ENCODE data around the gene MEIOSIN. TPM values are rescaled to one million over a fixed set of nuclear protein-coding genes. Genes with fewer than 3 reads are reported as not detected.

Gene MEIOSIN
- total and polyA plus RNA-seq, 2 of the 4 experiments (the other 2 are of a cell fraction): not detected

GRCh38 chr19:45767410-45767880 is 34.2 kb downstream of the MEIOSIN start:
- ChIA-PET CTCF (interaction anchor here (0.6 to 1.2 kb wide), 3 partner anchors 32 to 222 kb away, joined by 3 to 6 read pairs (median 4); no protein-coding TSS in a partner anchor), POLR2A (ENCODE audit: unreplicated experiment) (interaction anchor here (0.5 to 0.6 kb wide), 3 partner anchors 15 to 37 kb away, joined by 4 to 10 read pairs (median 5); partner anchors contain the start of gene FBXO46)
- Histone ChIP-seq H2AFZ (replicated peaks; ENCODE audit: low read length, poor library complexity) (peak overlapping the region; percentile 88), H3K79me1 (ENCODE audit: low read depth in 1 of 2, low read length in 2 of 2) (peaks cover 0 to 20% of the 10 kb centered on the region in 2 experiments; a peak in 1 of 4 replicates), H3K4me2 (ENCODE audit: low read depth, low read length) (peak overlapping the region; percentile 86), H3K4me1 (ENCODE audit: control insufficient read depth, insufficient read depth, low read length) (peaks cover 22% of the 10 kb centered on the region), H2BK20ac (ENCODE audit: low read depth, low read length) (no peak overlapping the region), H2AK9ac (replicated peaks; ENCODE audit: low read depth, low read length, poor library complexity) (peak overlapping the region; percentile 98), H3K9me3 (ENCODE audit: control insufficient read depth, insufficient read depth, low read length) (no peaks in the 10 kb centered on the region), H4K20me1 (ENCODE audit: insufficient read depth, low read length) (peaks cover 12% of the 10 kb centered on the region), H4K5ac (ENCODE audit: low read depth, low read length) (peak overlapping the region; percentile 46; the same call in 1 of the 2 replicates), H3K9me1 (ENCODE audit: insufficient read depth, low read length) (no peaks in the 10 kb centered on the region; the same call in 1 of the 2 replicates), H2BK15ac (ENCODE audit: low read depth, low read length) (no peak overlapping the region), H3K18ac (ENCODE audit: low read depth, low read length) (peak overlapping the region; percentile 62; the same call in 1 of the 2 replicates), H4K8ac (ENCODE audit: low read depth in 2 of 2, low read length in 2 of 2) (peak overlapping the region; percentile 15 to 86; a peak in 2 of 4 replicates), H2BK120ac (ENCODE audit: low read depth, low read length) (peak overlapping the region; percentile 63; the same call in 1 of the 2 replicates), H2BK5ac (ENCODE audit: low read depth, low read length, poor library complexity, severe bottlenecking) (peak overlapping the region; percentile 97), H2AK5ac (ENCODE audit: low read depth, low read length) (peak overlapping the region; percentile 81), H3K9ac (ENCODE audit: low read depth, low read length) (peak overlapping the region; percentile 89), H3K4ac (ENCODE audit: low read depth, low read length) (peak overlapping the region; percentile 85), H3K36me3 (ENCODE audit: control insufficient read depth, insufficient read depth, low read length) (peaks cover 5% of the 10 kb centered on the region; the same call in 1 of the 2 replicates), H3K27me3 (ENCODE audit: control insufficient read depth, insufficient read depth, low read length) (no peaks in the 10 kb centered on the region), H4K91ac (ENCODE audit: insufficient read depth, low read depth, low read length) (peak overlapping the region; percentile 86), H3K14ac (replicated peaks; ENCODE audit: low read depth, low read length) (peak overlapping the region; percentile 88; the same call in 1 of the 2 replicates), H3K27ac (ENCODE audit: insufficient read depth, low read length) (peak overlapping the region; percentile 98), H3K23ac (ENCODE audit: low read depth, low read length) (peak overlapping the region; percentile 91), H3K4me3 (ENCODE audit: insufficient read depth, low read depth, low read length) (peak overlapping the region; percentile 62), H3K56ac (ENCODE audit: extremely low read depth, insufficient read depth, low read length) (peak overlapping the region; percentile 66)
- intact Hi-C loops (cut with micrococcal nuclease) (loop anchor here (2.0 kb wide), 1 partner anchor 37 kb away; the partner anchor contains the start of gene FBXO46), in situ Hi-C loops (cut with MboI; ENCODE audit: low sequenced_read_pairs) (no loop called here), dilution Hi-C loops (cut with HindIII; ENCODE audit: low sequenced_read_pairs, unreplicated experiment) (no loop called here)
- peak; percentile 28 for ATAC-seq (ENCODE audit: low read depth)
- no TSS peak for BruUV-seq (replicated peaks)
- TF ChIP-seq SMC3 (IDR thresholded peaks at IDR 0.05; ENCODE audit: low read depth, low read length) (no peak), MXI1 (IDR thresholded peaks at IDR 0.05; ENCODE audit: borderline replicate concordance, low read depth, low read length) (peak; percentile 44; the same call in 1 of the 2 replicates), CHD1 (IDR thresholded peaks at IDR 0.05; ENCODE audit: low read depth, low read length) (no peak), POLR2A (IDR thresholded peaks at IDR 0.05; ENCODE audit: low read depth, low read length) (no peak; the same call in 1 of the 2 replicates), CTCF (conservative IDR thresholded peaks at IDR 0.05; ENCODE audit: low read depth, low read length) (no peak), MAFK (IDR thresholded peaks at IDR 0.05; ENCODE audit: low read depth, low read length) (no peak), NFE2L2 (IDR thresholded peaks at IDR 0.05; ENCODE audit: low read depth, low read length) (no peak), CEBPB (IDR thresholded peaks at IDR 0.05; ENCODE audit: low read depth, low read length) (peak; percentile 45; the same call in 1 of the 2 replicates), MAZ (IDR thresholded peaks at IDR 0.05; ENCODE audit: borderline replicate concordance, low read depth, low read length) (peak; percentile 87; the same call in 1 of the 2 replicates)
- 0% methylated on average over 5 of the region's 31 CpGs; no CpG with 5 or more reads in 1 of the 2 experiments for WGBS, 2 experiments (ENCODE audit: extremely low coverage in 2 of 2, insufficient read length in 1 of 2)
- DNase-seq: peak; percentile 89
